SU-DHL-6 (cell line): Measurements from ENCODE around the gene PLA2G2E.

ENCODE experiments used
- H2AFZ ChIP-seq: fragments of 200-600 bp; sonication (generic); 2 replicates; pipeline ENCODE4 v1.6.1; 2014; ENCODE audit warnings: low read depth, mild to moderate bottlenecking, moderate library complexity, mixed read lengths, antibody characterized with exemption, low read length; ENCODE audit not compliant: severe bottlenecking
- H3F3A ChIP-seq: fragments of 200-600 bp; shearing (Covaris generic); 2 replicates; pipeline ENCODE4 v1.6.0; 2016; ENCODE audit warnings: antibody characterized with exemption, mild to moderate bottlenecking; ENCODE audit not compliant: insufficient read depth
- H3K27ac ChIP-seq: fragments of 200-600 bp; sonication (generic); 2 replicates; pipeline ENCODE4 v1.5.1; 2016; ENCODE audit warnings: low read depth, mild to moderate bottlenecking, low read length, moderate library complexity, mixed read lengths
- H3K27me3 ChIP-seq: fragments of 200-600 bp; sonication (generic), shearing (Covaris generic); 2 replicates; pipeline ENCODE4 v1.6.0; 2014; ENCODE audit warnings: mild to moderate bottlenecking, low read length
- H3K36me3 ChIP-seq: fragments of 200-600 bp; sonication (generic); 2 replicates; pipeline ENCODE4 v1.6.1; 2014; ENCODE audit warnings: mild to moderate bottlenecking, low read length, mixed read lengths
- H3K4me2 ChIP-seq: fragments of 300-600, 200-600 bp; shearing (Covaris generic), sonication (generic); 2 replicates; pipeline ENCODE4 v1.6.0; 2014; ENCODE audit warnings: low read length, low read depth, mild to moderate bottlenecking; ENCODE audit not compliant: poor library complexity, severe bottlenecking
- H3K4me3 ChIP-seq: fragments of 200-600 bp; sonication (generic); 2 replicates; pipeline ENCODE4 v1.5.1; 2014; ENCODE audit warnings: antibody characterized with exemption, low read length, mild to moderate bottlenecking, mixed read lengths; ENCODE audit not compliant: insufficient read depth, poor library complexity, severe bottlenecking
- H3K79me2 ChIP-seq: fragments of 200-600 bp; sonication (generic); 2 replicates; pipeline ENCODE4 v1.6.1; 2014; ENCODE audit warnings: mild to moderate bottlenecking, low read length, moderate library complexity; ENCODE audit not compliant: insufficient read depth
- H3K9ac ChIP-seq: fragments of 200-600 bp; sonication (generic); 2 replicates; pipeline ENCODE4 v1.7.0; 2014; ENCODE audit warnings: mild to moderate bottlenecking, low read length
- H3K9me2 ChIP-seq: fragments of 200-600 bp; sonication (generic); replicated peaks from 2 replicates; pipeline ENCODE4 v1.6.1; 2014; ENCODE audit warnings: low read length; ENCODE audit not compliant: insufficient read depth
- H3K9me3 ChIP-seq: fragments of 200-600 bp; sonication (generic); 2 replicates; pipeline ENCODE4 v1.6.1; 2014; ENCODE audit warnings: low read length, mixed read lengths; ENCODE audit not compliant: insufficient read depth
- H4K20me1 ChIP-seq: fragments of 200-600 bp; sonication (generic); 2 replicates; pipeline ENCODE4 v1.6.1; 2014; ENCODE audit warnings: low read depth, mild to moderate bottlenecking, antibody characterized with exemption, low read length, moderate library complexity, mixed read lengths
- EZH2phosphoT487 ChIP-seq: fragments of 200-600 bp; sonication (generic), shearing (Covaris generic); conservative IDR thresholded peaks from 2 replicates; pipeline ENCODE4 v1.6.1; 2018; ENCODE audit warnings: mild to moderate bottlenecking, antibody characterized with exemption, low read length, moderate library complexity, mixed read lengths
- TF ChIP-seq, protein P1 (sequence below): fragments of 200-600 bp; sonication (generic); IDR thresholded peaks from one replicate; pipeline ENCODE4 v1.5.1; 2017; ENCODE audit warnings: antibody characterized with exemption, mild to moderate bottlenecking, low read length, moderate library complexity; ENCODE audit not compliant: insufficient read depth, poor library complexity, severe bottlenecking

PLA2G2E gene

DNA sequence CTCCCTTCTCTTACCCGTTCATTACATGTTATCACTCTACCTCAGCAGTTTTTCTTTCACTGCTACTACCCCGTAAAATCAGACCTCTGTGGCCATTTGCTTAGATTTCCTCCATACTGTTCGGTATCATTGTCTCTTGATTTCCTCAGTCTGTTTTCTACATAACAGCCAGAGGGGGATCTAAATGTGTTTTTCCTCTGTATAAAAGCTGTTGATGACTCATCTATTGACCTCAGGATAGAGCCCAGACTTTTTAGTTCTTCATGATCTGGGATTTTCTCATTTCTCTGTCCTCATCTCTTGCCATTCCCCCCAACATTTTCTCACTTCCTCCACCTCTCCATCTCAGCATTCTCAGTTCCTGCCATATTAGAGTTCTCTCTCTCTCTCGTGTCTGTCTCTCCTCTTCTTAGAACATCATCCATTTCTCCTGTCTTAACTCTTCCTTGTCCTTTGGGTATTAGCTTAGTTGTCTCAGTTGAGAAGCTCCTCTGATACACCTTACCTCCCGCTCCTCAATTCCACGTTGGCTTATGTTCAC lies 30.7 kb downstream of the PLA2G2E start:
- Histone ChIP-seq H3K36me3 (peaks cover 12% of the 10 kb centered on the region), H3K9me2 (no peaks in the 10 kb centered on the region), H2AFZ (no peak overlapping the region), H3K27ac (no peak overlapping the region), H3K4me2 (no peak overlapping the region), H3F3A (no peaks in the 10 kb centered on the region), H4K20me1 (0 out of 2 replicates have a peak, but pooled peaks cover 5% of the 10 kb centered on the region), H3K9ac (no peak overlapping the region), H3K79me2 (peaks cover 22% of the 10 kb centered on the region), H3K4me3 (no peak overlapping the region), H3K27me3 (no peaks in the 10 kb centered on the region), H3K9me3 (no peaks in the 10 kb centered on the region)
- TF ChIP-seq, protein P1, sequence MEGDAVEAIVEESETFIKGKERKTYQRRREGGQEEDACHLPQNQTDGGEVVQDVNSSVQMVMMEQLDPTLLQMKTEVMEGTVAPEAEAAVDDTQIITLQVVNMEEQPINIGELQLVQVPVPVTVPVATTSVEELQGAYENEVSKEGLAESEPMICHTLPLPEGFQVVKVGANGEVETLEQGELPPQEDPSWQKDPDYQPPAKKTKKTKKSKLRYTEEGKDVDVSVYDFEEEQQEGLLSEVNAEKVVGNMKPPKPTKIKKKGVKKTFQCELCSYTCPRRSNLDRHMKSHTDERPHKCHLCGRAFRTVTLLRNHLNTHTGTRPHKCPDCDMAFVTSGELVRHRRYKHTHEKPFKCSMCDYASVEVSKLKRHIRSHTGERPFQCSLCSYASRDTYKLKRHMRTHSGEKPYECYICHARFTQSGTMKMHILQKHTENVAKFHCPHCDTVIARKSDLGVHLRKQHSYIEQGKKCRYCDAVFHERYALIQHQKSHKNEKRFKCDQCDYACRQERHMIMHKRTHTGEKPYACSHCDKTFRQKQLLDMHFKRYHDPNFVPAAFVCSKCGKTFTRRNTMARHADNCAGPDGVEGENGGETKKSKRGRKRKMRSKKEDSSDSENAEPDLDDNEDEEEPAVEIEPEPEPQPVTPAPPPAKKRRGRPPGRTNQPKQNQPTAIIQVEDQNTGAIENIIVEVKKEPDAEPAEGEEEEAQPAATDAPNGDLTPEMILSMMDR: no peak
- TF ChIP-seq EZH2phosphoT487: no peak

DNA sequence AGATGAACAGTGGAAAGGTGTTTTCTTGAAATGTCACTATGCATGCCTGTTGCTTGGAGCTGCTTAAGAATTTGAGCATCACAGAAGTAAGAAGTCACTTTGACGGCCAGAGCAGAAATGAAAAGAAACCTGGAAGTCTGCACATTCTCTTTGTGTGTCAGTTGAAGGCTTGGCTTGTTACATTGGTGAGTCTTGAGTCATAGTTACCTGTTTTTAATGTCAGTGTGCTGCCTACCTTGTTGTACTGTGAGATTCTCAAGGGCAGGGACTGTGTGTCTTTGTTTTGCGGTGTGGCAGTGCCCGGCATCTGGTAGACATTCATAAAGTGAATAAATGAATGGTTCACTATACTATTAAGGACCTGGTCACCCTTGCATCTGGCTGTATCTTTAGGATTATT lies 31.3 kb downstream of the PLA2G2E start:
- Histone ChIP-seq H3K27me3 (no peaks in the 10 kb centered on the region), H3K4me2 (no peak overlapping the region), H3K9me3 (no peaks in the 10 kb centered on the region), H3K4me3 (no peak overlapping the region), H3K27ac (no peak overlapping the region), H3K9ac (no peak overlapping the region), H3K36me3 (peaks cover 12% of the 10 kb centered on the region), H3K79me2 (peaks cover 28% of the 10 kb centered on the region), H3K9me2 (no peaks in the 10 kb centered on the region), H4K20me1 (0 out of 2 replicates have a peak, but pooled peaks cover 5% of the 10 kb centered on the region), H2AFZ (no peak overlapping the region), H3F3A (no peaks in the 10 kb centered on the region)
- TF ChIP-seq EZH2phosphoT487: no peak
- TF ChIP-seq, protein P1: no peak

DNA sequence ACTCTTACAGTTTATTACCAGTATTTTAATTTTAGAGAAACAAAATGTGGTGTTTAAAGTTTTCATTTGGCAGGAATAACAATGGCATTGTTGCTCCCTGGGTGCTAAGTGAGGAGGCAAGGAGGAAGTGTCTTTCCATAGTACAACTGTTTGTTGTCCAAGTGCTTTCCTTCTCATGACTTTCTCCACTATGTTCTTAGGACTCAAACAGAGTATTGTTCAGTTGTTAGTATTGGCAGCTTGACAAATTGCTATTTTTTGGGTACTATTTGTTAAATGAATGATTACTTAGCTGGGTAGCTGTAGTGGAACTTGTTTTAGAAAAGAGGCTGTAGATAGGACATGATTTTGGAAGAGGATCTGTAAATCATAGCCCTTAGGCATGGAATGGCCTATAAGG lies 33.8 kb downstream of the PLA2G2E start:
- Histone ChIP-seq H4K20me1 (0 out of 2 replicates have a peak, but pooled peaks cover 5% of the 10 kb centered on the region), H3K36me3 (0 out of 2 replicates have a peak, but pooled peaks cover 6% of the 10 kb centered on the region), H3K9me2 (no peaks in the 10 kb centered on the region), H3K9ac (no peak overlapping the region), H3K9me3 (no peaks in the 10 kb centered on the region), H3K4me2 (no peak overlapping the region), H3K27ac (no peak overlapping the region), H3K27me3 (no peaks in the 10 kb centered on the region), H3K79me2 (peaks cover 51% of the 10 kb centered on the region), H3F3A (no peaks in the 10 kb centered on the region), H3K4me3 (no peak overlapping the region), H2AFZ (no peak overlapping the region)
- TF ChIP-seq EZH2phosphoT487: no peak
- TF ChIP-seq, protein P1: no peak
